PC-9 (cell line): ENCODE data around the gene RRAS.

Experiments
- CTCF ChIP-seq: fragments of 200-600 bp; sonication (generic); conservative IDR thresholded peaks from 2 replicates; pipeline ENCODE4 v1.6.1; 2017; ENCODE audit warnings: mixed run types, antibody characterized with exemption, mild to moderate bottlenecking, moderate library complexity
- EZH2 ChIP-seq: fragments of 200-600 bp; sonication (generic); IDR thresholded peaks from 2 replicates; pipeline ENCODE4 v1.8.0; 2017; ENCODE audit warnings: antibody characterized with exemption, low read depth

GRCh38 chr19:49635530-49636232 lies 4.3 kb downstream of the RRAS start:
- TF ChIP-seq CTCF (no peak), EZH2 (no peak)
